SK-N-MC (cell line): ENCODE results near the gene MPIG6B.

ENCODE experiments used
- DNase-seq: peaks from one replicate; pipeline ENCODE4 v3.0.0-alpha.2; 2011; ENCODE audit warnings: low read depth, low spot score
- H3K27ac ChIP-seq: fragments of 200-600 bp; sonication (generic); 2 replicates; pipeline ENCODE4 v1.5.1; 2016; ENCODE audit warnings: mixed run types
- H3K36me3 ChIP-seq: fragments of 200-600 bp; sonication (generic); 2 replicates; pipeline ENCODE4 v1.6.1; 2017; ENCODE audit warnings: antibody characterized with exemption, low read length, mixed read lengths; ENCODE audit not compliant: insufficient read depth
- H3K4me3 ChIP-seq: fragments of 200-600 bp; sonication (generic); 2 replicates; pipeline ENCODE4 v1.5.1; 2016
- H3K9ac ChIP-seq: fragments of 200-600 bp; sonication (generic); 2 replicates; pipeline ENCODE4 v1.8.0; 2017; ENCODE audit warnings: mixed run types, mixed read lengths; ENCODE audit not compliant: insufficient read length
- H3K9me3 ChIP-seq: fragments of 200-600 bp; sonication (generic); 2 replicates; pipeline ENCODE4 v1.6.1; 2017; ENCODE audit warnings: low read depth, mild to moderate bottlenecking, antibody characterized with exemption, low read length, moderate library complexity, mixed read lengths
- EZH2 ChIP-seq: fragments of 200-600 bp; sonication (generic); IDR thresholded peaks from one replicate; pipeline ENCODE4 v1.6.1; 2017; ENCODE audit warnings: antibody characterized with exemption
- FOXP2 ChIP-seq: optimal IDR thresholded peaks from 2 replicates; pipeline ENCODE3; 2011; ENCODE audit warnings: mild to moderate bottlenecking, moderate library complexity; ENCODE audit not compliant: insufficient read depth; ENCODE audit errors: extremely low read length, control extremely low read depth
- POLR2AphosphoS5 ChIP-seq: IDR thresholded peaks from 2 replicates; pipeline ENCODE4 v1.6.1; 2012; ENCODE audit warnings: mild to moderate bottlenecking, low read depth, low read length, borderline replicate concordance

The MPIG6B gene

DNA sequence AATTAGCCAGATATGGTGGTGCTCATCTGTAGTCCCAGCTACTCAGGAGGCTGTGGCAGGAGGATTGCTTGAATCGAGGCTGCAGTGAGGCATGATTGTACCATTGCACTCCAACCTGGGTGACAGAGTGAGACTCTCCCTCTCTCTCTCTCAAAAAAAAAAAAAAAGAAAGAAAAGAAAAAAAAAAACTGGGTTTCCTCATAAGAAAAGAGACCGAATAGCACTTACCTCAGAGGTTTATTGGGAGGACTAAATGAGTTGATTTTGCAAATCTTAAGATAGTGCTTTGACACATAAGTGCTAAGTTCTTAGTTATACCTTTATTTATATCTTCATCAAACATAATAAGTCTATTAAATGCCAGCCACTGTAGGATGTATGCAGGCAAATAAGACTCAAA is 47.7 kb downstream of the MPIG6B start:
- DNase-seq = no peak
- no peak overlapping the region for H3K27ac ChIP-seq
- H3K36me3 ChIP-seq = no peaks in the 10 kb centered on the region
- H3K9me3 ChIP-seq = no peaks in the 10 kb centered on the region
- H3K9ac ChIP-seq = no peak overlapping the region
- TF ChIP-seq FOXP2 (no peak), EZH2 (no peak), POLR2AphosphoS5 (no peak)
- H3K4me3 ChIP-seq = no peak overlapping the region

DNA sequence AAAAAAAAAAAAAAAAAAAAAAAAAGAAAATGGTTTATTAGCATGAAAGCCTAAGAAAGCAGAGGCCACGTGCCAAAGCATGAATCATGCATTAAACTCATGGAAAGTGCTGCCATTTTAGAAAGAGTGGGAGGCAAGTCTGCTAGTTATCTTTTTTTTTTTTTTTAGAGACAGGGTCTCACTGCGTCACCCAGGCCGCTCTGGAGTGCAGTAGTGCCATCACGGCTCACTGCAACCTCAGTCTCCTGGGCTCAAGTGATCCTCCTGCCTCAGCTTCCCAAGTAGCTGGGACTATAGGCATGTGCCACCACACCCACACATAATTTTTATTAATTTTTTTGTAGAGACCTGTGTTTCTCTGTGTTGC is 48.8 kb downstream of the MPIG6B start:
- no peak for TF ChIP-seq EZH2
- TF ChIP-seq POLR2AphosphoS5 = no peak
- no peak for TF ChIP-seq FOXP2
- Histone ChIP-seq H3K9ac (no peak overlapping the region), H3K36me3 (no peaks in the 10 kb centered on the region), H3K9me3 (no peaks in the 10 kb centered on the region), H3K4me3 (no peak overlapping the region), H3K27ac (no peak overlapping the region)
- DNase-seq = no peak

DNA sequence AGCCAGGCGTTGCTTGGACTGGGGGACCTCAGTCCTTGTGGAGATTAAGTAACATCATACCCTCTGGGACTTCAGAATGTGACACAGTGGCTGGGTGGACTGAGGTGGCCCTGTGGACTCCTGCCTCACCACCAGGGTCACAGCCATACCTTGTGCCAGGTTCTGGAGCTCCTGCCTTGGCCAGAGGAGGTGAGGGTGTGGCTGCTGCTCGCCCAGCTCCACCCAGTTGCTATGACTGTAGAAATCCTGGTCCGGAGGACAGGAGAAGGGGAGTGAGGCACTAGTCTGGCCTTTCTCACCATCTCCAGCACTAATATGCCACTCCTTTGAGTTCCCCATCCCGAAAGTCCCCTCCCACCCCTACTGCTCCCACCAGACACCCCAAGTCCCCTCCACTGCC is 52.0 kb downstream of the MPIG6B start:
- TF ChIP-seq FOXP2 (no peak), EZH2 (no peak), POLR2AphosphoS5 (no peak)
- H3K27ac ChIP-seq = no peak overlapping the region
- no peaks in the 10 kb centered on the region for H3K9me3 ChIP-seq
- no peak overlapping the region for H3K9ac ChIP-seq
- no peak for DNase-seq
- no peak overlapping the region for H3K4me3 ChIP-seq
- H3K36me3 ChIP-seq = peaks cover 25% of the 10 kb centered on the region

DNA sequence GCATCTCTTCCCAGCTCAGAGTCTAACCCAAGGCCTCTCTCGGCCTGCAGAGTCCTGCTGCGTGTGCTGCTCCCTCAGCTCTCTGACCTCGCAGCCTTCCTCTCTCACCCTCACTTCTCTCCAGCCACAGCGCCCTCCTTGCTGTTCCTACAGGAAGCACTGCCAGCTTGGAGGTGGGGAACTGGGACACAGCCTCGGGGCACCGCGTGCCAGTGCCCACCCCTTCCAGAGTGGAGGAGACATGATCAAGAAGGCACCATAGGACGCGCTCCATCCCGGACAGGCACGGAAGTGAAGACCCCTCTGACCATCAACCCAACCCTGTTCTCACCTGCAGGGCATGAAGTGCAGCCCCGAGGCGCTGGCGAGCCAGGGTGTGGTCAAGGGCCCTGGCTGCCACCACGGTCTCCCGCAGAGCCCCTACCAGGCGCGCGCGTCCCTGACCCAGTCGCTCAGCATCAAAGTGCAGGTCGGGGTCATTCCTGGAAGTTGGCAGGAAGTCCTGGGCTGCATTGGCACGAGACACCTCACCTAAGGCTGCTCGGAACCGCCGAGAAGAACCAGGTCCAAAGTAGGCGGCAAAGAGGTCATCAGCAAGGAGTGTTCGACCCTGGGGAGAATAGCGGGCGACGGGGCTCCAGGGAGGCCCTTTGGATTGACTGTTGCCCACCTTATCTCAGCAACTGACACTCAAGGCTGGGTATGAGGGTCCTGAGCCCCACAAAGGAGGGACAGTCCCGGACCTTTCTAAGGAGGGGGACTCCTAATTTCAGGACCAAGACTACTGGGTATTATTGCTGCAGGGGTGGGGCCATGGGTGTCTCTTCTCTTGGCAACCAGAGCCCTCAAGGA is 52.7 kb downstream of the MPIG6B start:
- no peaks in the 10 kb centered on the region for H3K9me3 ChIP-seq
- no peak overlapping the region for H3K27ac ChIP-seq
- no peak for TF ChIP-seq EZH2
- TF ChIP-seq FOXP2 = no peak
- no peak for TF ChIP-seq POLR2AphosphoS5
- no peak overlapping the region for H3K4me3 ChIP-seq
- DNase-seq = no peak
- H3K9ac ChIP-seq = no peak overlapping the region
- peaks cover 31% of the 10 kb centered on the region for H3K36me3 ChIP-seq
